ENCODE measurements around the gene AEBP2. TPM values are rescaled to one million over a fixed set of nuclear protein-coding genes. Genes with fewer than 3 reads are reported as not detected.

AEBP2 gene
- total and polyA plus RNA-seq, 4 experiments from 2014 or later, result 5.3 to 61.6 (median 36.9) TPM

DNA sequence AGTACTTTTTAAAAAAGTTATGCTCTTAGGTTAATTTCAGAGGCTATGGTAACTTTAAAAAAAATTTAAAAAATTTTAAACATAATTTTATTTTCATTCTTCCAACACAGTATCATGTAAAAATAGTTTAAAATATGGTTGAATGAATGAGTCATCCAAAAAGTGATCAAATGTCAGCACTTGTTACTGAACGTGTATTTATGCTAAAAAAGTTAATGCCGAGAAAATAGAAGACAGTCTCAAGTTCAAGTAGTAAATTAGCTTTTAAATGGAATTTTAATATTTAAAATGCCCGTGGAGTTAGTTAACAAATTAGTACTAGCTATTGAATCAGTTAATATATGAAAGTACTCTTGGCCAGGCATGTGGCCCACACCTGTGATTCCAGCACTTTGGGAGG, 4.8 kb downstream of the AEBP2 start:
- intact Hi-C loops (cut with micrococcal nuclease), result loop anchor here (5.0 kb wide), 1 partner anchor 38 kb away; no protein-coding TSS in a partner anchor
- ChIA-PET CTCF (ENCODE audit: partially characterized antibody) (no interaction called here), POLR2A (ENCODE audit: partially characterized antibody) (no interaction called here)
- DNase-seq, result no peak
- H3K27me3 Mint-ChIP-seq, result no peaks in the 10 kb centered on the region
- peak overlapping the region in 5 of 8 donors; percentile 0 to 81 (median 60) for H3K4me3 Mint-ChIP-seq
- H3K36me3 Mint-ChIP-seq, result peaks cover 18 to 33% of the 10 kb centered on the region in 2 donors
- no peak overlapping the region for H3K4me3 ChIP-seq (ENCODE audit: low read length in 2 of 2)
- no peaks in the 10 kb centered on the region for H3K9me3 ChIP-seq (ENCODE audit: control insufficient read depth in 1 of 2, low read length in 2 of 2)
- peak overlapping the region in 1 of 7 donors; percentile 30 for H3K27ac Mint-ChIP-seq
- H3K4me1 ChIP-seq (ENCODE audit: insufficient read depth, low read length), result peaks cover 74% of the 10 kb centered on the region
- H3K9me3 Mint-ChIP-seq, result peaks cover 0 to 3% (median 0%) of the 10 kb centered on the region in 8 donors
- H3K36me3 ChIP-seq (ENCODE audit: insufficient read depth, low read length), result no peaks in the 10 kb centered on the region
- H3K27me3 ChIP-seq (ENCODE audit: insufficient read depth, low read length), result no peaks in the 10 kb centered on the region
- H3K27ac ChIP-seq (ENCODE audit: low read depth, low read length), result no peak overlapping the region
- peaks cover 43 to 78% (median 57%) of the 10 kb centered on the region in 4 donors for H3K4me1 Mint-ChIP-seq

DNA sequence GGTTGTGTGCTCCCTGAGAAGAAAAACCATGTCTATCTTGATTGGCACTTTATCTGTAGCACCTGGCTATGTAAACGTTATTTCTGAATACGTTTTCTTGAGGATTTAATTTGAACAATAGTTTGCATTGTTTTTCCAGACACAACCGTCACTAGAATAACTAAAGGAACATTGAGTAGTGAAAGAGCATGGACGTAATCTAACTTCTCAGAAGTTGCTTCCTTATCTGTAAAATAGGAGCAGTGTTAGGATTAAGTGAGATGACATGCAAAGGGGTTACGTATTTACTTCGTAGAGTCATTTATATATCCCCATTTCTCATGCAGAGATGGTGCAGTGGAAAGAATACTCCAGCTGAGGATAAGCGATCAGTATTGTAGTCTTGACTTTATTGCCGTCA, 8.1 kb downstream of the AEBP2 start:
- CTCF ChIA-PET (ENCODE audit: partially characterized antibody), result no interaction called here
- DNase-seq, result no peak
- Mint-ChIP-seq H3K36me3 (peaks cover 20 to 21% of the 10 kb centered on the region in 2 donors), H3K4me1 (peaks cover 50 to 90% (median 65%) of the 10 kb centered on the region in 4 donors), H3K9me3 (no peaks in the 10 kb centered on the region), H3K27me3 (no peaks in the 10 kb centered on the region), H3K27ac (no peak overlapping the region), H3K4me3 (peak overlapping the region in 3 of 8 donors; percentile 38 to 57 (median 40))
- intact Hi-C loops (cut with micrococcal nuclease), result no loop called here
- no peaks in the 10 kb centered on the region for H3K27me3 ChIP-seq (ENCODE audit: insufficient read depth, low read length)
- POLR2A ChIA-PET (ENCODE audit: partially characterized antibody), result no interaction called here
- H3K4me3 ChIP-seq (ENCODE audit: low read length in 2 of 2), result no peak overlapping the region
- no peaks in the 10 kb centered on the region for H3K36me3 ChIP-seq (ENCODE audit: insufficient read depth, low read length)
- no peaks in the 10 kb centered on the region for H3K9me3 ChIP-seq (ENCODE audit: control insufficient read depth in 1 of 2, low read length in 2 of 2)
- H3K27ac ChIP-seq (ENCODE audit: low read depth, low read length), result no peak overlapping the region
- peaks cover 85% of the 10 kb centered on the region for H3K4me1 ChIP-seq (ENCODE audit: insufficient read depth, low read length)

DNA sequence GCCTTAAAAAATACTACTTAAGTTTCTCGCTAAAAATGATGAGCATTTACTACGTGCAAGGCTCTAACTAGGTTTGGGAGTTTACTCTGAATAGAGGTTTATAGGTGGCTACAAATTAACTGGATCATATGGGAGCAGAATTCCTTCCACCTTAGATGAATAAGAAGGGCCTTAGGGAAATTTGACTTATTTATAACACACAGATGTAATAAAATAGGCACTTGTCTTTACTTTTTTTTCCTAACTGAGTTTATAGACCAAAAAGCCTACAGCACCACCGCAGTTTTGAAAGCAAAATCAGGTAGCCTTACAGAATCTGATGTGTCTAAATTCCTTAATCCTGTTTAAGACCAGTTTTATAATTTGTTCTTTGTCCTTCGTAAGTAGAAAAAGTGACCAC, 10.5 kb downstream of the AEBP2 start:
- no peak overlapping the region for H3K27ac Mint-ChIP-seq
- CTCF ChIA-PET (ENCODE audit: partially characterized antibody), result no interaction called here

DNA sequence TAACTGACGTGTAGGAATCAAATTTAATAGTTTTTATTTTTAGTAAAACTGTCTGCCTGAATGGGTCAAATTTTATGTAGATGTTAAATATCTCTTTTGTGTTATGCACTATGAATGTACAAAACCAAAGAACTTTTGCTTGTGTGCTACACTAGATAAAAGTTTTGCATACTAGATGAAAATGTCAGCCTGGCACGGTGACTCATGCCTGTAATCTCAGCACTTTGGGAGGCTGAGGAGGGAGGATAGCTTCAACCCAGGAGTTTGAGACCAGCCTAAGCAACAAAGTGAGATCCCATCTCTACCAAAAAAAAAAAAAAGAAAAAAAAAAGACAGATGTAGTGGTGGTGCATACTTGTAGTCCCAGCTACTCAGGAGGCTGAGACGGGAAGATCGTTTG, 11.1 kb downstream of the AEBP2 start:
- H3K4me1 Mint-ChIP-seq, result peaks cover 48 to 92% (median 66%) of the 10 kb centered on the region in 4 donors
- H3K9me3 Mint-ChIP-seq, result no peaks in the 10 kb centered on the region
- Histone ChIP-seq H3K4me1 (ENCODE audit: insufficient read depth, low read length) (peaks cover 73% of the 10 kb centered on the region), H3K27ac (ENCODE audit: low read depth, low read length) (no peak overlapping the region), H3K27me3 (ENCODE audit: insufficient read depth, low read length) (no peaks in the 10 kb centered on the region), H3K36me3 (ENCODE audit: insufficient read depth, low read length) (no peaks in the 10 kb centered on the region), H3K9me3 (ENCODE audit: control insufficient read depth in 1 of 2, low read length in 2 of 2) (no peaks in the 10 kb centered on the region), H3K4me3 (ENCODE audit: low read length in 2 of 2) (no peak overlapping the region)
- ChIA-PET CTCF (ENCODE audit: partially characterized antibody) (no interaction called here), POLR2A (ENCODE audit: partially characterized antibody) (no interaction called here)
- peak overlapping the region in 2 of 7 donors; percentile 55 to 64 for H3K27ac Mint-ChIP-seq
- peaks cover 20 to 22% of the 10 kb centered on the region in 2 donors for H3K36me3 Mint-ChIP-seq
- intact Hi-C loops (cut with micrococcal nuclease), result no loop called here
- H3K27me3 Mint-ChIP-seq, result no peaks in the 10 kb centered on the region
- peak overlapping the region in 2 of 8 donors; percentile 43 for H3K4me3 Mint-ChIP-seq
- no peak for DNase-seq

More for the DNA sequence above, 10.5 kb downstream of the AEBP2 start:
- Histone ChIP-seq H3K4me3 (ENCODE audit: low read length in 2 of 2) (no peak overlapping the region), H3K27me3 (ENCODE audit: insufficient read depth, low read length) (no peaks in the 10 kb centered on the region), H3K9me3 (ENCODE audit: control insufficient read depth in 1 of 2, low read length in 2 of 2) (no peaks in the 10 kb centered on the region), H3K36me3 (ENCODE audit: insufficient read depth, low read length) (no peaks in the 10 kb centered on the region), H3K27ac (ENCODE audit: low read depth, low read length) (no peak overlapping the region), H3K4me1 (ENCODE audit: insufficient read depth, low read length) (peaks cover 73% of the 10 kb centered on the region)
- H3K36me3 Mint-ChIP-seq, result peaks cover 17 to 23% of the 10 kb centered on the region in 2 donors
- H3K4me1 Mint-ChIP-seq, result peaks cover 48 to 92% (median 67%) of the 10 kb centered on the region in 4 donors
- intact Hi-C loops (cut with micrococcal nuclease), result no loop called here
- no peak for DNase-seq
- no peaks in the 10 kb centered on the region for H3K27me3 Mint-ChIP-seq
- H3K9me3 Mint-ChIP-seq, result no peaks in the 10 kb centered on the region
- H3K4me3 Mint-ChIP-seq, result peak overlapping the region in 1 of 8 donors; percentile 43
- POLR2A ChIA-PET (ENCODE audit: partially characterized antibody), result no interaction called here

DNA sequence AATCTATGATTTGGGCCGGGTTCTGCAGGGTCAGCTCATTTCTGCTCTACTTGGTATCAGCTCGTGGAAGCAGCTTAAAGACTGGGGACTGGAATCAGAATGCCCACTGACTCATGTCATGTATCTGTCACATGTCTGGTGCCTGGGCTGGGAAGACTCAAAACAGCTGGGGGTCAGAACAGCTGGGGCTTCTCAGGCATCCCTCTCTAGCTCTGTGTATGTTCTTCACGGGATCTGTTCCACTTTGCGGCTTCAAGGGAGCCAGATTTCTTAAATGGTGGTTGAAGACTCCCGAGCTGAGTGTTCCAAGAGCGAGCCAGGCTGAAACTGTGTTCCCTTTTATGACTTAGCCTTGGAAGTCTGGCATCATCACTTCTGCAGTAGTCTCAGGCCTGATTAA, 11.9 kb downstream of the AEBP2 start:
- no peak for DNase-seq
- intact Hi-C loops (cut with micrococcal nuclease), result no loop called here
- Histone ChIP-seq H3K9me3 (ENCODE audit: control insufficient read depth in 1 of 2, low read length in 2 of 2) (no peaks in the 10 kb centered on the region), H3K36me3 (ENCODE audit: insufficient read depth, low read length) (no peaks in the 10 kb centered on the region), H3K4me3 (ENCODE audit: low read length in 2 of 2) (no peak overlapping the region), H3K27ac (ENCODE audit: low read depth, low read length) (no peak overlapping the region), H3K4me1 (ENCODE audit: insufficient read depth, low read length) (peaks cover 68% of the 10 kb centered on the region), H3K27me3 (ENCODE audit: insufficient read depth, low read length) (no peaks in the 10 kb centered on the region)
- H3K27ac Mint-ChIP-seq, result peak overlapping the region in 5 of 7 donors; percentile 12 to 64 (median 36)
- H3K27me3 Mint-ChIP-seq, result no peaks in the 10 kb centered on the region
- no peaks in the 10 kb centered on the region for H3K9me3 Mint-ChIP-seq
- peaks cover 19 to 20% of the 10 kb centered on the region in 2 donors for H3K36me3 Mint-ChIP-seq
- peak overlapping the region in 2 of 8 donors; percentile 21 to 40 for H3K4me3 Mint-ChIP-seq
- ChIA-PET POLR2A (ENCODE audit: partially characterized antibody) (no interaction called here), CTCF (ENCODE audit: partially characterized antibody) (interaction anchor here (0.8 kb wide), 2 partner anchors 16 to 29 kb away, joined by 3 read pairs; no protein-coding TSS in a partner anchor)
- H3K4me1 Mint-ChIP-seq, result peaks cover 48 to 92% (median 65%) of the 10 kb centered on the region in 4 donors

DNA sequence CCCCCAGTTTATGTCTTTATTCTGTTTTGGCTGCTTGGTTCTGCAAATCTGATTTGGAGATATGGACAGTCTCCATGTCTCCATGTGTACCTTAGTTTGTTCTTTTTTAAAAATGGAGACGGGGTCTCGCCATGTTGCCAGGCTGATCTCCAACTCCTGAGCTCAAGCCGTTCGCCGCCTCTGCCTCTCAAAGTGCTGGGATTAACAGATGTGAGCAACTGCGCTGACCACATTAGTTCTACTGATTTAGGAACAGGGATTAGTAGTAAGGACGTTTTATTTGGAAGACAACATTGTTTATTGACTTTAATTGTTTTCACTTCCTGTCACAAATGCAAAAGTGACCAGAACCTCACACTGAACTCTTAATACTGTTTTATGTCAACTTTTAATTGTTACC, 14.7 kb downstream of the AEBP2 start:
- H3K27me3 ChIP-seq (ENCODE audit: insufficient read depth, low read length), result no peaks in the 10 kb centered on the region
- peaks cover 56 to 93% (median 75%) of the 10 kb centered on the region in 4 donors for H3K4me1 Mint-ChIP-seq
- DNase-seq, result no peak
- peak overlapping the region in 2 of 7 donors; percentile 14 to 62 for H3K27ac Mint-ChIP-seq
- H3K27me3 Mint-ChIP-seq, result no peaks in the 10 kb centered on the region
- no peak overlapping the region for H3K27ac ChIP-seq (ENCODE audit: low read depth, low read length)
- H3K4me3 Mint-ChIP-seq, result peak overlapping the region in 2 of 8 donors; percentile 0 to 38
- no peak overlapping the region for H3K4me3 ChIP-seq (ENCODE audit: low read length in 2 of 2)
- intact Hi-C loops (cut with micrococcal nuclease), result loop anchor here (2.0 kb wide), 1 partner anchor 13 kb away; no protein-coding TSS in a partner anchor
- H3K9me3 ChIP-seq (ENCODE audit: control insufficient read depth in 1 of 2, low read length in 2 of 2), result no peaks in the 10 kb centered on the region
- peaks cover 13 to 16% of the 10 kb centered on the region in 2 donors for H3K36me3 Mint-ChIP-seq
- H3K9me3 Mint-ChIP-seq, result no peaks in the 10 kb centered on the region
- POLR2A ChIA-PET (ENCODE audit: partially characterized antibody), result no interaction called here
- no peaks in the 10 kb centered on the region for H3K36me3 ChIP-seq (ENCODE audit: insufficient read depth, low read length)
- H3K4me1 ChIP-seq (ENCODE audit: insufficient read depth, low read length), result peaks cover 60% of the 10 kb centered on the region
- CTCF ChIA-PET (ENCODE audit: partially characterized antibody), result no interaction called here

DNA sequence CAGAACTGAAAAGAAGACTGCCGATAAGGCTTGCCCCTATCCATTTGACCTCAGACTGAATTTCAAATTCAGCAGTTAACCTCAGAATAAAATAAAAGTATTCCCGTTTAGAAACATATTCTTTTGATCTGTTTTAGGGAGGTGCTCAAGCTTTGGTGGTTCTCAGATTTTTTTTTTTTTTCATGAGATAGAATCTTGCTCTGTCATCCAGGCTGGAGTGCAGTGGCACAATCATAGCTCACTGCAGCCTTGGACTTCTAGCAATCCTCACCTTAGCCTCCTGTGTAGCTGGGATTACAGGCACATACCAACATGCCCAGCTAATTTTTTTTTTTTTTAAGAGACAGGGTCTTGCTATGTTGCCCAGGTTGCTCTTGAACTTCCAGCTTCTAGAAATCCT, 15.5 kb downstream of the AEBP2 start:
- Mint-ChIP-seq H3K9me3 (no peaks in the 10 kb centered on the region), H3K27ac (peak overlapping the region in 2 of 7 donors; percentile 36 to 70), H3K4me3 (no peak overlapping the region), H3K4me1 (peaks cover 51 to 92% (median 71%) of the 10 kb centered on the region in 4 donors), H3K36me3 (peaks cover 13 to 16% of the 10 kb centered on the region in 2 donors), H3K27me3 (no peaks in the 10 kb centered on the region)
- H3K4me1 ChIP-seq (ENCODE audit: insufficient read depth, low read length), result peaks cover 53% of the 10 kb centered on the region
- no peak for DNase-seq
- ChIA-PET CTCF (ENCODE audit: partially characterized antibody) (no interaction called here), POLR2A (ENCODE audit: partially characterized antibody) (interaction anchor here (1.0 kb wide), 1 partner anchor 15 kb away, joined by 3 read pairs; the partner anchor contains the start of gene AEBP2)
- H3K4me3 ChIP-seq (ENCODE audit: low read length in 2 of 2), result no peak overlapping the region
- intact Hi-C loops (cut with micrococcal nuclease), result loop anchor here (2.0 kb wide), 1 partner anchor 14 kb away; no protein-coding TSS in a partner anchor
- H3K9me3 ChIP-seq (ENCODE audit: control insufficient read depth in 1 of 2, low read length in 2 of 2), result no peaks in the 10 kb centered on the region
- no peak overlapping the region for H3K27ac ChIP-seq (ENCODE audit: low read depth, low read length)
- H3K36me3 ChIP-seq (ENCODE audit: insufficient read depth, low read length), result no peaks in the 10 kb centered on the region
- no peaks in the 10 kb centered on the region for H3K27me3 ChIP-seq (ENCODE audit: insufficient read depth, low read length)
